Keratinocyte (primary cell): ENCODE results near the gene CHMP3.

Experiments
- EZH2 ChIP-seq: IDR thresholded peaks from one replicate; pipeline ENCODE4 v1.6.1; 2012; ENCODE audit warnings: inconsistent platforms, mild to moderate bottlenecking, low read length, moderate library complexity
- TF ChIP-seq, protein P1 (sequence below), 3 experiments: IDR thresholded peaks in 1 of 3; conservative IDR thresholded peaks in 1 of 3; optimal IDR thresholded peaks in 1 of 3; 2 replicates in 2 of 3; 3 replicates in 1 of 3; pipeline versions ENCODE3 to v1.5.1; 2011; ENCODE audit warnings: low read length in 3 of 3, mild to moderate bottlenecking in 3 of 3, moderate library complexity in 2 of 3, control low read depth in 1 of 3, inconsistent platforms in 1 of 3; ENCODE audit not compliant: insufficient read depth in 2 of 3; ENCODE audit errors: extremely low read depth in 1 of 3

DNA sequence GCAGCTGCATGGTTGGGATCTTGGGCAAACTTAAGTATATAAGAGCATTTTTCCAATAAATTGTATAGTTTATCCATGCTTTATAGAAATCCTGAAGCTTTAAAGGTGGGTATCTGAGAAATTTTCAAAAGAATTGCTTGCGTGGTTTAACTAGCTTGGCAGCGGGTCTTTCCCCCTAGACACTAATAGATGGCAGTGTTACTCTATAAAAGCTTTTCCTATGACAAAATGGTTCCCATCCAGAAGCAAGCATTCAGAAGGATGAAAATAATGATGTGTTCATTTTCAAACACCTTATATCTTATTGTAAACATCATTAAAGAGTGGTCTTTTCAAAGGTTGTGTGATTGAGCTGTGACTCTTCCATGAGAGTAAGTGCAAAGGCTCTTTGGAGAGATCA, 76.2 kb downstream of the CHMP3 start:
- TF ChIP-seq, protein P1, sequence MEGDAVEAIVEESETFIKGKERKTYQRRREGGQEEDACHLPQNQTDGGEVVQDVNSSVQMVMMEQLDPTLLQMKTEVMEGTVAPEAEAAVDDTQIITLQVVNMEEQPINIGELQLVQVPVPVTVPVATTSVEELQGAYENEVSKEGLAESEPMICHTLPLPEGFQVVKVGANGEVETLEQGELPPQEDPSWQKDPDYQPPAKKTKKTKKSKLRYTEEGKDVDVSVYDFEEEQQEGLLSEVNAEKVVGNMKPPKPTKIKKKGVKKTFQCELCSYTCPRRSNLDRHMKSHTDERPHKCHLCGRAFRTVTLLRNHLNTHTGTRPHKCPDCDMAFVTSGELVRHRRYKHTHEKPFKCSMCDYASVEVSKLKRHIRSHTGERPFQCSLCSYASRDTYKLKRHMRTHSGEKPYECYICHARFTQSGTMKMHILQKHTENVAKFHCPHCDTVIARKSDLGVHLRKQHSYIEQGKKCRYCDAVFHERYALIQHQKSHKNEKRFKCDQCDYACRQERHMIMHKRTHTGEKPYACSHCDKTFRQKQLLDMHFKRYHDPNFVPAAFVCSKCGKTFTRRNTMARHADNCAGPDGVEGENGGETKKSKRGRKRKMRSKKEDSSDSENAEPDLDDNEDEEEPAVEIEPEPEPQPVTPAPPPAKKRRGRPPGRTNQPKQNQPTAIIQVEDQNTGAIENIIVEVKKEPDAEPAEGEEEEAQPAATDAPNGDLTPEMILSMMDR (optimal IDR thresholded peaks at IDR 0.05 in 1 of 3, IDR thresholded peaks at IDR 0.05 in 1 of 3, conservative IDR thresholded peaks at IDR 0.05 in 1 of 3; ENCODE audit: extremely low read depth in 1 of 3, insufficient read depth in 2 of 3, low read length in 3 of 3), result no peak
- no peak for TF ChIP-seq EZH2
